Fibroblast of skin of abdomen (primary cell): ENCODE results near the gene RNASE8.

Source experiments
- DNase-seq: peaks from one replicate; pipeline ENCODE4 v3.0.0-alpha.2; 2013

The RNASE8 gene

DNA sequence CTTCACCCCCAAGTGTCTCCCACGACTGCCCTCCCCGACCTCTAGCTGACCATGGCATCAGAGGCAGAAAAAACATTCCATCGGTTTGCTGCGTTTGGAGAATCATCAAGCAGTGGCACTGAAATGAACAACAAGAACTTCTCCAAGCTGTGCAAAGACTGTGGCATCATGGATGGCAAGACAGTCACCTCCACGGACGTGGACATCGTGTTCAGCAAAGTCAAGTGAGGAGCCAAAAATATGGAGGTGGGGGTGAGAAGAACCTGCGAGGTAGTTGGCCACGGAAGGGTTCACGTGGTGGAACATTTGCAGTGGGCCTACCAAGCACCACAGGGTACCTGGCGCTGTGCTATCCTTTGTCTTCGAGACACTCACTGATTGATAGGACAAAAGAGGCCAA lies 27.1 kb upstream of the RNASE8 start:
- DNase-seq, result no peak

DNA sequence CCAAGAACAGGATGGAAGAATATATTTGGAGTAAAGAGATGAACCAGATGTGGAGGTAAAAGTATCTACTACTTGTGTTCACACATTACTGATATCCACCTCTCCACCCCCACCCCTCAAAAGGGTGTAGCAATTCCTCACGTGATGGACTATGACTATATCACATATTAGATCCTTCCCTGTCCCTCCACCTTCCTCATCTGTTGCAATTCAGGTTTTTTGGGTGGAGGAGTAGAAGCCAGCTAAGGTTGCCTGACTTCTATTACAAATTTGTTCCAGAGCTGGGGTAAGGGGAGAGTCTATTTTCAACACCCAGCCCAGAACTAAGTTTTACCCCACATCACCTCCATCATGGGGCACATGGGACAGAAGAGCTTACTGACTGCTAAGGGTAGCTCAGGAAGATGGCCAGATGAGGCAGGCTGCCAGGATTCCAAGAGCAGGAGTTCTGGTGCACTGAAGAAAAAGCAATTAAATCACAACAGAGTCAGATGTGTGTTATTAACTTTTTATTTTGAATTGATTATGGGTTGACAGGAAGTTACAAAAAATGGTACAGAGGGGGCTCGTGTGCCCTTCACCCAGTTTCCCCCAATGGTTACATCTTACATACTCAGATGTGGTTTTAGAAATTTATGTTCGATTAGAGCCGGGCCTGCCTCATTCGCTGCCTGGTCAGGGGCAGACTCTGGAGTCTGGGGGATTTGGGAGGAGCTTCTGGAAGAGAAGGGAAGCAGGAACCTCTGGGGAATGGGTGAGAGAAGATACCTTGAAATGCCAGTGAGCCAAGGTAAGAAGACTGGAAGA lies 25.1 kb upstream of the RNASE8 start:
- no peak for DNase-seq

DNA sequence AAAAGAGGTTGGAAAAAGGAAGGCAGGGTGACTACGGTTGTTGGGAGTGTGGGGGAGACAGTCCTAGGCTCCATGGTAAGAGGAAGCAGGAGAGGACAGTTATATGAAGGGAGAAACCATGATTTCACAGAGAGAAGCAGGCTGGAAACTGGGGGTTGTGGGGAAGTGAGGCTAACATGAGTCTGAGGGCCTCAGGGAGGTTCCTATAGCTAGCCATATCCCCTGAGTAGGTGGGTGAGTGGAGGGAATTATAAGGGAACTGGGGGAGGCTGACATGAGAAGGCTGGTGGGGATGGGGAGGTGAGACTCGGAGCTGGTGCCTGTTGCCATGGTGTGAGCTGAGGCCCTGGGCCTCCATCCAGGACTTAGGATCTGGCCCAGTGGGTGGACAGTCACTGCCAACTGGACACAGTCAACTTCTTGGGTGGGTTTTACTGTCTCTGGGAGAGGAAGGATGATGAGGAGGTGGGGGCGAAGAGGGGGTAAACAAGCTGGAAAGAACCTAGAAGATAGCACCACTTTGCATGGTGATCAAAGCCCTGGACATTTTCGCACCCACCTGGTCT lies 24.4 kb upstream of the RNASE8 start:
- DNase-seq, result no peak

DNA sequence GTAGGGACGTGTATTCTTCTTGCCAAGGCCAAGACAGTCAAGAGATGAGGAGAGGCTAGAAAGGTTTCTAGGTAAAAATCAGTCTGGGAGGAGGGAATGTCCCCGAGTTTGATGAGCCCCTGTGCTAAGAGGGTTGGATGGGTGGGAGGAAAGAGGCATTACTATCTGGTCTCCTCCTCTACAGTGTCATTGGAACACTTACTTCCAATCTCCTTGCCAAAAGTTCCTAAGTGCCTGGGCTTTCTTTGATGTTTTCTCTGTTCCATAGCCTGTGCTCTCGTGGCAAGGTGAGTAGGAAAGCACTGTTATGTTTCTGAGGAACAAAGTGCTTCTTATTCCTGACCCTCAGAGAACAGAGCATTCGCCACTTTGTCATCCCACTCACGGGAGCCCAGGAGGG lies 22.9 kb upstream of the RNASE8 start, which contains the start of gene RNASE13:
Gene RNASE13, minus strand, starts transcription at position 101 of the 400 bp plus-strand sequence. CDS start 519 bp downstream, outside the sequence.
- no peak for DNase-seq

DNA sequence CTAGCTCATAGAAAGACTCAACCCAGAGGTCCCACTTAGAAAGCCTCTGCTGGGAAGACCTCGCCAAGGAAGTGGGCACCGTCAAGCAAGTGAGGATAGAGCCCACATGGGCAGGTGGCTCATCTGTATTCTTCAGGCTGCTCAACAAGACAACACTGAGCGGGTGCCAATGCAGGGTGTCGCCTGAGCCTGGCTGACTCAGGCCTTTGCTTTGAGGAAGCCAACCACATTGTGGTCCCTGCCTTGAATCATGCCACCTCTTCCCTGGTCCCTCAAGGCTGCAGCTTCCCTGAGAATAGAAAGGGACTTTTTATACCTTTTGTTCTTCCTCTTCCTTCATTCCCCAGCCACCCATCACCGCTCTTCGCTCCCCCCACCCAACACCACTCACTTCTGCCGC lies 20.9 kb upstream of the RNASE8 start:
- no peak for DNase-seq

DNA sequence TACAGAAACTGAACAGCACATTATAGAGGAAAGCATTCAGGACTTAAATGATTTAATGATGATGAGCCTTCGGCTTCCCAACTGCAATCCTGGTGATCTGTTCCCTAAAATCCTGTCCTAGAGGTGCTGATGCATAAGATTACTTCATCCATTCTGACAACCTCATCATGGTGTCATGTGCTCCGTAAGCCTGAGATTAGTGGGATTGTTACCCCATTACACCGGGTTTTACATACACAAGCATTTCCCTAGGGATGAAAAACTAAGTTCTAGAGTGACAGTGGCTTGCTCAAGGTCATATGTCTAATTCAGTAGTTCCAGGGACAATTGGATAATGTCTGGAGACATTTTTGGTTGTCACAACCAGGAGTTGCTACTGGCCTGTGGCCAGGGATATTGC lies 20.5 kb upstream of the RNASE8 start:
- DNase-seq, result no peak

DNA sequence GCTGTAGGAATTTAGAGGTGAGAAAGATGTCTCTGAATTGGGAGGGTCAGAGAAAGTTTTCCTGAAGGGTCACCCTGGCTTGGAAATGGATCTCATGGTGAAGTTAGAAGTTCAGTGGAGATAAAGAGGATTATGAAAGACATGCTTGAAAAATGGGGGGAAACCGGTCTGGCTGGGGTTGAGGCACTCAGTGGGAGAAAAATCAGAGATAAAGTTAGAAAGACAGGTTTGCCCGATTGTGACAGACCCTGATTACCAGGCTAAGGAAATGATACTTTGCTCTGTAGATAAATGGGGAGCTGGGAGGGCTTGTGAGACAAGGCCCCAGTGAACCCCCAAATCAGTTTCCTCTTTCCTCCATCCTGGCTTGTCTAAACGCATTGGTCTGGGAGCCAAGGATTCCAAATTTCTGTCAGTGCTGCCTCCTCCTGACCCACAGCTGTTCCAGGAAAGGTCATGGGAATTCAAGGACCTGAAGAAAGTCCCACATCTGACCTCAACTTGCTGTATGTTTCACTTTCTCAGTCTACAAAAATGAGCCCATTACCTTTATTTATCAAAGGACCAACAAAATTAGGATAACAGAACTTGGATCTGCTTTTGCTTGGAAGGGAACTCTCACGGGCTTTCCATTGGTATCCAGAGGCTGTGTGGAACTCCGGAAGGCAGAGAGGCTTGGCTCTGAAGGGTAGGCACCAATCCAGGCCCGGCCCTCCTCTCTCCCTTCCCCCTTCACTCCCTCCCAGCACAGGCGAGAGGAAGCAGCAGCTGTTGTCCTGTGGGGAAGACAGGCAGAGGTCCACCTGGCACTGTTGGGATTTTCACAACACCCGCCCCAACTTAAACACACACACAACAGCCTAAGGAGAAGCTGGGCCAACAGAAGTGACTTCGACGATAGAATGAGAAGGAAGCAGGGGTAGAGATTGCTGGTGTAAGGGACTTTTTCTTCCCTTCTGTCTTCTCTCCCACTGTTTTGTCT lies 18.9 kb upstream of the RNASE8 start:
- DNase-seq, result peak; percentile 51

DNA sequence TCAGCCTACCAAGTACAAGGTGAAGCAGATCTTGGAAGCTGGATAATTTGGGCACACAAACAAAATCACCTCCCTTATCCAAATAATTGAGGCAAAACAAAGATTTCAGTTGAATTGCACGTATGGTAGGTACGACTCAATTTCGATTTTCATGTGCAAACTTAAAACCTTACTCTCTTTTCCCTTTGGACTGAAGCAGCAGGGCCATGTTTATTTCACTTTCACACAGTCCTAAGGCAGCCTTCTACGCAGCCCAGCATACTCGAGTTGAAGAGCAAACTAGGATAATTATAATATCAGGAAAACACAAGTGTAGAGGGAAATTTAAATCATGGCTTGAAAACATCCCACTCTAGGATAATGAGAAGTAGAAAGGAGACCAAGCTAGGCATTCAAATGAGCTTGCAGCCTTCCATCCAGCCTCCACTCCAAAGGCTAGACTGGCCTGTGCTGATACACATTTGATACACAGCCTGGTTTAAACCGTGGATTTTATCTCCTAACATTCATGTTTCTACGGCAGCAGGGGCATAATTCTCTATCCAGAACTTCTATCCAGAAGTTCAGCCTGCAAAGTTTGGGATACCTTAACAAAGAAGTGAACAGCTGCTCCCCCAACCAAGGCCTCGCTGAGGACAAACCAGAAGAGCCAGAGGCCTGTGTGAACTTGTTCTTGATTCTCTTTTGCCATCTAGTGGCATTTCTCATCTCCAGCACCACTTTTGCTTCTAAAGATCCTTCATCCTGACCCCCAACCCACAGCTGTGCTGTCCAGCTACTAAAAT lies 17.8 kb upstream of the RNASE8 start:
- peak; percentile 67 for DNase-seq

DNA sequence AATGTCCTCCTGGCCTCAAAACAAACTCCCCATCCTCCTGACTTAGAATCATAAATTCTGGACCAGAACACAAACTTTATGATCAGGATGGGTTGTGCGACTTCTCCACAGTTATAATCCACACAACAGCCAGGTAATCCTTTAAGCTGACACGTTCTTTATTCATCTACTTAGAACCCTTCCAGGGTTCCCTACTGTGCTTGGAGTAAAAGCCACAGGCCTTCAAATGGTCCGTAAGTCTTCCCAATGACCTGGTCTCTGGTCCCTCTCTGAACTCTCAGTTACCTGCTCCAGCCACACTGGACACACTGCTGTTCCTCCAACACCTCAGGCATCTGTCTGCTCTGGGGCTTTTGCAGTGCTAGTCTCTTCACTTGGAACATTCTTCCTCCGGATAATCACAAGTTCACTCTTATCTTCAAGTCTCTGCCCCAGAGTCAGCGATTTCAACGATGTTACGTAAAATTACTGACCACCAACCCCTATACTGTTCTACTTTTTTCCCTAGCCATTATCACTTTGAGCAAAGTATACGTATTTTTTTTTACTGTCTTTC lies 17.2 kb upstream of the RNASE8 start:
- DNase-seq, result no peak

DNA sequence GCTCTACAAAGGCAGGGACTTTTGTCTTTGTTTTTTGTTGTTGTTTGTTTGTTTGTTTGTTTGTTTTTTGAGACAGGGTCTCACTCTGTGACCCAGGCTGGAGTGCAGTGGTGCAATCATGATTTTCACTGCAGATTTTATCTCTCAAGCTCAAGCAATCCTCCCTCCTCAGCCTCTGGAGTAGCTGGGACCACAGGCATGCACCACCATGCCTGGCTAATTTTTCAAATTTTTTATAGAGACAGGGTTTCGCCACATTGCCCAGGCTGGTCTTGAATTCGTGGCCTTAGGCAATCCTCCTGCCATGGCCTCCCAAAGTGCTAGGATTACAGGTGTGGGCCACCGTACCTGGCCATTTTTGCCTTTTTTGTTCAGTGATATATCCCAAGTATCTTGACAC lies 16.7 kb upstream of the RNASE8 start:
- DNase-seq, result peak; percentile 25

DNA sequence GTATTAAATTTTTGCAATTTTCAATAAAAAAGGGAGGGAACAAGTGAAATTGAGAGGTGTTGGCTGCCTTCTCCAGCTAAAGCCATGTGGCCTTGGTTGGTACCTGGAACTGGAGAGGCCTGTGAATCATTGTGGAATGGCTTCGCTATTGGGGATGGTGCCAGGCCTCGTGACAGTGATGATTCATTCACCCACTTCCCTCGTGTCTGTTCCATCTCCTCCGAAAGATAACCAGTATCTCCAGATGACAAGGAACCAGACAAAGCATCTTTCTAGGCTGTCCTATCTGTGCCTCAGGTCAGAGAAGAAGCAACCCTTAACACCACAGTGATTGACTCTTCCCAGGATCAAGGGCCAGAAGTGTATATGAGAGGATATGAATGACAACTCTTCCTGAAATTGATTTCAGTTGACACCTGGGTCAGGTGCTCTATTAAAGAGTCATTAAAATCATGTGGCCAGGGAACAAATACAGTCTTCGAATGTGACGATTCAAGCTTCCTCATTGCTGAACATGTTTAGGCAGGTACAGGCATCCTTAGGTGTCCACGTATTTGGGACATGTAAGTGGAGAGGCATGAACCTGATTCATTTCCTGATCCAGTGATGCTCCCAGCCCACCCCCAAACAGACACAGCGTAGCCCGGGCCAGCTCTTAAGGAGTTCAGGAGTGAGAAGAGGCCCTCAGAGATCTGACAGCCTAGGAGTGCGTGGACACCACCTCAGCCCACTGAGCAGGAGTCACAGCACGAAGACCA lies 15.8 kb upstream of the RNASE8 start, which contains the start of gene RNASE7:
Gene RNASE7, plus strand, starts transcription at position 687 of the 758 bp plus-strand sequence. CDS start 631 bp downstream, outside the sequence.
- peak; percentile 20 for DNase-seq

DNA sequence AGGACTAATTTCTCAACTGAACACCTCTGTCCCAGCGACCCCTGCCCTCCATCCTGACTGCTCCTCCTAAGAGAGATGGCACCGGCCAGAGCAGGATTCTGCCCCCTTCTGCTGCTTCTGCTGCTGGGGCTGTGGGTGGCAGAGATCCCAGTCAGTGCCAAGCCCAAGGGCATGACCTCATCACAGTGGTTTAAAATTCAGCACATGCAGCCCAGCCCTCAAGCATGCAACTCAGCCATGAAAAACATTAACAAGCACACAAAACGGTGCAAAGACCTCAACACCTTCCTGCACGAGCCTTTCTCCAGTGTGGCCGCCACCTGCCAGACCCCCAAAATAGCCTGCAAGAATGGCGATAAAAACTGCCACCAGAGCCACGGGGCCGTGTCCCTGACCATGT lies 14.7 kb upstream of the RNASE8 start:
- DNase-seq, result no peak

DNA sequence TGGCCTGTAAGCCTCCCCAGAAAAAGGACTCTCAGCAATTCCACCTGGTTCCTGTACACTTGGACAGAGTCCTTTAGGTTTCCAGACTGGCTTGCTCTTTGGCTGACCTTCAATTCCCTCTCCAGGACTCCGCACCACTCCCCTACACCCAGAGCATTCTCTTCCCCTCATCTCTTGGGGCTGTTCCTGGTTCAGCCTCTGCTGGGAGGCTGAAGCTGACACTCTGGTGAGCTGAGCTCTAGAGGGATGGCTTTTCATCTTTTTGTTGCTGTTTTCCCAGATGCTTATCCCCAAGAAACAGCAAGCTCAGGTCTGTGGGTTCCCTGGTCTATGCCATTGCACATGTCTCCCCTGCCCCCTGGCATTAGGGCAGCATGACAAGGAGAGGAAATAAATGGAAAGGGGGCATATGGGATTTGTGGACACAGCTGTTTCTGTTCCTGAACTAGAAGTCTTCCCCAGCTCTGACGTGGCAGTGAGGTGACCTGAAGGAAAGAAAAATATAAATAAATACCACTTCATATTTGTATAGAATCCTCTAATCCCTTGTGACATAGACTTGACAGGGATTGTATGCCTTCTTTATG lies 14.1 kb upstream of the RNASE8 start:
- no peak for DNase-seq

DNA sequence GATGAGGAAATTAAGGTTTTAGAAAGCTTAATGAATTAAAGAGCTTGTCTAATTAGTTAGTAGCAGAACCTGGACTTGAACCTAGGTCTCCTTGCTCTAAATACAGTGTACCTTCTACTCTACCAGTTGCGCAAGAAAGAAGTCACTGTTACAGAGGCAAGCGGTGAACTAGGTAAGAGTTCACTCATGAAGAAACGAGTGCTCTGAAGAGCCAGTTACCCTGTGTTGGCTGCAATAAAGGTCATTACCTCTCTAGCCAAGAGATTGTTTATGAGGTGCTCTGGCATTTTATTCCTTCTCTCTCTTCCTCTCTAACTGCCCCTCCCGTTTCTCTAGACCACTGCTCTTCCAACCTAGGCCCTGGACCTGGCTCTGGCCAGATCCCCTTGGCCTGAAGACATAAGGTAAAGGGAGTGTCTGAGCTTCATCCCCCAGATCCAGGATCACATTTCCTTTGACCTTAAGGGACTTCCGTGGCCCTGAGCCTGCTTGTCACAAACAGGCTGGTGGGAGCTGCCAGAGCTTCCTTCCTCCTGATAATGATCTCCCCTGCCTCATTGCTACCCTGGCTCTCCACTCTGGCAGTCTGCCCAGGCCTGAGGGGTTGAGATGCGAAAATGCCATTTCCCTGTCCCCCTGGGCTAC lies 13.5 kb upstream of the RNASE8 start:
- DNase-seq, result no peak

DNA sequence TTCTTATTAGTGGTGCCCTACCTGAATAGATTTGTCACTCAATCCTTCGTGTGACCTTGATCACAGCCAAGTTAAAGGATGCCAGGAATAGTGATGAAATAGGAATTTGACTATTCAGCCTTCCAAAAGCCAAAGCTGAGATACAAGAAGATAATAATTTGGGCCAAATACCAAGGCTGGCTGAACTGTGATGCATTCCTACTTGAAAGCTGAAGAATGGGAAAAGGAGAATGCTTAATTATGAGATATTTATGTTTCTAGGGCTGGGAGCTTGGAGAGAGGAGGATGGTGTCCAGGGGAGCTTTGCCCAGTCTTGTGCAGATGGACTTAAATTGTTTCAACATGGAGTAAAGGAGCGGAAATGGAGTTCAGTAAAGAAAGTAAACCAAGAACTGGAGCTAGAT lies 10.2 kb upstream of the RNASE8 start:
- peak; percentile 57 for DNase-seq

DNA sequence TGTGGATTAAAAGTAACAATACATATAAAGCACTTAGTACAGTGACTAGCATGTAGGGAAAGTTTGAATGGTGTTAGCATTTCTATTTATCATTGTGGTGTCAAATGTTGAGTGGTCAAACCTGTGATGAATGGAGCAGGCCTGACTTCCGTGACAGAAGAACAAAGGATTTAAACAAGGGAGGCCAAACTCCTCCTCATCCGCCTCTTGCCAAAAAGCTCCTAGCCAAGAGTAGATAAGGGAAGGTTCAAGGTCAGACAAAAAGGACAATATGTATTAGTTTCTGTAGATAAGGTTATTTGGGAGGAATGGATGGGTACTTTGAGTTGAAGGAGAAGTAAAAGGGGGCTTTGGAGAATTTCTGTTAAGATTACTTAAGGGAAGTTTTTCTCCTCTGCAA lies 9.0 kb upstream of the RNASE8 start:
- no peak for DNase-seq

DNA sequence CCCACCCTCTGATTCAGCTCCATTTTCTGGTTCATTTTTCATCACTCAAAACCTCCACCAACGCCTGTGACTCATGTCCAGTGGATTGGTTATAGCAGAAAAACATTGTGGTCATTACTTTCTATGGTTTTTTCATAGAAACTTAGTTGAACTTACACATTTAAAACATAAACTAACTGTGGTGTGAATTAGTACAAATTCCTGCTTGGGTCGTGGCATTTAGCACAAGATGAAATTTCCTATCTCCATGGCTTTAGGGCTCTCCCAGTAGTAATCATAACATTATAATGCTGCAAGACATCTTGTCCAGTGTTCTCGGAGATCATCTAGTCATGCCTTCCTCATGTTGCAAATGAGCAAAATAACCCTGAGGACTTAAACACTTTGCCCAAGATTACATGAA lies 8.3 kb upstream of the RNASE8 start:
- DNase-seq, result peak; percentile 30

DNA sequence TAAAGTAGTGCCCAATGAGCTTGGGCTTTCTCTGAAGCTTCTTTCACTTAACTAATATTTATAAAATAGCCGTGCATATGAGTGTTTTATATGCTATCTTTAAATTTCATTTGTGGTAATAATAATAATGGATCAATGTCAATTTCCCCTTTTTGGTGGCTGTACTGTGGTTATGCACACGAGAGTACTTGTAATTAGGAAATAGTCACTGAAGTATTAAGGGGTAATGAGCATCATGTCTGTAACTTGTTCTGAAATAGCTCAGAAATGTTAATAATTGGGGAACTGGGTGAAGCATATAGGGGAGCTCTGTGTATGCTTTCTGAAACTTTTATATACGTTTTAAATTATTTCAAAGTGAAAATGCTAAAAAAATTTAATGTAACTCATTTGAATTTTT lies 7.0 kb upstream of the RNASE8 start:
- no peak for DNase-seq

DNA sequence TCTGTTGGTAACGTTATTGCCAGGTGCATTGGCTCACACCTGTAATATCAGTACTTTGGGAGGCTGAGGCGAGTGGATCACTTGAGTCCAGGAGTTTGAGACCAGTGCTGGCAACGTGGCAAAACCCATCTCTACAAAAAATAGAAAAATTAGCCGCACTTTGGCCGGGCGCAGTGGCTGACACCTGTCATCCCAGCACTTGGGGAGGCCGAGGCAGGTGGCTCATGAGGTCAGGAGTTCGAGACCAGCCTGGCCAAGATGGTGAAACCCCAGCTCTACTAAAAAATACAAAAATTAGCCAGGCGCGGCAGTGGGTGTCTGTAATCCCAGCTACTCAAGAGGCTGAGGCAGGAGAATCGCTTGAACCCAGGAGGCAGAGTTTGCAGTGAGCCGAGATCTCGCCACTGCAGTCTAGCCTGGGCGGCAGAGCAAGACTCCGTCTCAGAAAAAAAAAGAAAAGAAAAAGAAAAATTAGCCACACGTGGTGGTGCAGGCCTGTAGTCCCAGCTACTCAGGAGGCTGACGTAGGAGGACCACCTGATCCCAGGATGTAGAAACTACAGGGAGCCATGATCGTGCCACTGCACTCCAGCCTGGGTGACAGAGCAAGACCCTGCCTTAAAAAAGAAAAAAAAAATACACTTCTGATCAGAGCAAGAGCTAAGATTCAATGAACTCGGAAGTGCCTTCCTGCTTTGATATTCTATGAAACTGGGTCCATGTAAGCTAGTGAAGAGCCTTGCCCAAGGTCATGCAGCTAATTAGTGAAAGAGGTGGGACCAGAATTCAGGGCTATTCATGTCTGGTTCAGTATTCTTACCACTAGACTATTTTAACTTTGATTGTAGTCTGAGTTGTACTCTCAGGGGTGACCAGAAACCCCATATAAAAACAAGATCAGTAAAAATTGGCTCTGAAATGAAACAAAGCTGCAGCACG lies 4.2 kb upstream of the RNASE8 start:
- no peak for DNase-seq
